Coronary artery (tissue), 2 donors: ENCODE results near the gene MCTP1.

Experiments
- DNase-seq: peaks from one replicate; pipeline ENCODE4 v3.0.0-alpha.2; 2017; ENCODE audit warnings: low spot score
- H3K27ac ChIP-seq, 2 donors: fragments of 200-600 bp; sonication (generic); one replicate each; pipeline ENCODE4 v1.5.1; 2016 to 2019
- H3K4me3 ChIP-seq: fragments of 200-600 bp; sonication (generic); 2 replicates; pipeline ENCODE4 v1.5.1; 2016; ENCODE audit warnings: mild to moderate bottlenecking, moderate library complexity
- CTCF ChIP-seq: fragments of 200-600 bp; sonication (generic); IDR thresholded peaks from one replicate; pipeline ENCODE4 v1.5.1; 2019; ENCODE audit warnings: antibody characterized with exemption

Gene MCTP1

GRCh38 chr5:95022967-95023695, 261.8 kb downstream of the MCTP1 start:
- no peak for TF ChIP-seq CTCF
- H3K27ac ChIP-seq, result no peak overlapping the region
- DNase-seq, result no peak
- H3K4me3 ChIP-seq, result no peak overlapping the region

- H3K27ac ChIP-seq, result no peak overlapping the region
- no peak overlapping the region for H3K4me3 ChIP-seq
- no peak for TF ChIP-seq CTCF
- no peak for DNase-seq
These were observed 264.5 kb downstream of the MCTP1 start for GRCh38 chr5:95020345-95020744.

GRCh38 chr5:95018946-95019345, 265.9 kb downstream of the MCTP1 start:
- no peak overlapping the region for H3K4me3 ChIP-seq
- TF ChIP-seq CTCF, result no peak
- DNase-seq, result no peak
- no peak overlapping the region for H3K27ac ChIP-seq

GRCh38 chr5:95018511-95018910, 266.4 kb downstream of the MCTP1 start:
- H3K4me3 ChIP-seq, result no peak overlapping the region
- TF ChIP-seq CTCF, result no peak
- no peak for DNase-seq
- no peak overlapping the region for H3K27ac ChIP-seq

GRCh38 chr5:95009812-95010211, 275.1 kb downstream of the MCTP1 start:
- no peak for TF ChIP-seq CTCF
- Histone ChIP-seq H3K4me3 (no peak overlapping the region), H3K27ac (no peak overlapping the region)
- no peak for DNase-seq

- Histone ChIP-seq H3K27ac (no peak overlapping the region), H3K4me3 (no peak overlapping the region)
- no peak for TF ChIP-seq CTCF
- DNase-seq, result no peak
These were observed 276.8 kb downstream of the MCTP1 start for GRCh38 chr5:95007921-95008597.

GRCh38 chr5:95005811-95006210, 279.1 kb downstream of the MCTP1 start:
- no peak for TF ChIP-seq CTCF
- DNase-seq, result no peak
- no peak overlapping the region for H3K27ac ChIP-seq
- no peak overlapping the region for H3K4me3 ChIP-seq
